Measurements from ENCODE around the gene MRPS9. TPM values are rescaled to one million over a fixed set of nuclear protein-coding genes. Genes with fewer than 3 reads are reported as not detected.

MRPS9 gene
- total RNA-seq, 2 experiments from 2014 or later: 7.3 to 9.2 TPM

DNA sequence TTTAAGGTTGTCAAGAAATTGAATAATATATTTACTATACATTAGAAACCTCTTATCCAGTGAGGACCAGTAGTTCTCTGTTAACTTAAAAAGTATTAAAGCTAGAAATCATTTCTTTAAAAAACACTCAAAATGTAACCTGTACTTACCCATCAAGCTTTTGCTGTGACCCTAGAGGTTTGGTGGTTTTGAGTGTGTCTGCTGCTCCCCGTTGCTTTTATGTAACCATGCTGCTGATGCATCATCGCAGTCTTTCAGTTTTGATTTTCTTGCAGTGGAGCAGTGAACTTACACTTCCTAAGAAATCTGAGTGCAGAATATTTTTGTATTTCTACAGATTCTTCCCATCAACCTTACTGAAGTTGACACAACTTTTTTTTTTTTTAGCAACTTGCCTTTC, 34.2 kb downstream of the MRPS9 start:
- peaks cover 21% of the 10 kb centered on the region for H3K4me1 Mint-ChIP-seq (ENCODE audit: low read depth)
- CTCF ChIA-PET: interaction anchor here (1.4 kb wide), 1 partner anchor 39 kb away, joined by 4 read pairs; no protein-coding TSS in a partner anchor
- no peaks in the 10 kb centered on the region for H3K4me1 ChIP-seq (ENCODE audit: insufficient read depth, low read length)
- ATAC-seq (ENCODE audit: poor library complexity) (no peak), DNase-seq (peak in 1 of 14 experiments; percentile 53)
- H3K27ac ChIP-seq (ENCODE audit: low read depth in 1 of 2, low read length in 2 of 2): no peak overlapping the region
- intact Hi-C loops (cut with DNase I, micrococcal nuclease): no loop called here
- no peak overlapping the region for H3K4me3 ChIP-seq (ENCODE audit: low read length)
- H3K27me3 ChIP-seq (ENCODE audit: control insufficient read depth in 1 of 2, insufficient read depth in 2 of 2, low read length in 2 of 2): no peaks in the 10 kb centered on the region
- TF ChIP-seq CTCF (IDR thresholded peaks at IDR 0.05): no peak
- no peak overlapping the region for H3K27ac Mint-ChIP-seq
- peaks cover 21% of the 10 kb centered on the region for H3K36me3 ChIP-seq (ENCODE audit: insufficient read depth, low read length)
- POLR2A ChIA-PET: no interaction called here
- H3K27me3 Mint-ChIP-seq: no peaks in the 10 kb centered on the region
- H3K9me3 ChIP-seq (ENCODE audit: control insufficient read depth in 1 of 2, insufficient read depth in 1 of 2, low read length in 2 of 2): no peaks in the 10 kb centered on the region
- H3K36me3 Mint-ChIP-seq (ENCODE audit: low read depth): peaks cover 82% of the 10 kb centered on the region
- H3K9me3 Mint-ChIP-seq: no peaks in the 10 kb centered on the region
- H3K4me3 Mint-ChIP-seq: no peak overlapping the region

DNA sequence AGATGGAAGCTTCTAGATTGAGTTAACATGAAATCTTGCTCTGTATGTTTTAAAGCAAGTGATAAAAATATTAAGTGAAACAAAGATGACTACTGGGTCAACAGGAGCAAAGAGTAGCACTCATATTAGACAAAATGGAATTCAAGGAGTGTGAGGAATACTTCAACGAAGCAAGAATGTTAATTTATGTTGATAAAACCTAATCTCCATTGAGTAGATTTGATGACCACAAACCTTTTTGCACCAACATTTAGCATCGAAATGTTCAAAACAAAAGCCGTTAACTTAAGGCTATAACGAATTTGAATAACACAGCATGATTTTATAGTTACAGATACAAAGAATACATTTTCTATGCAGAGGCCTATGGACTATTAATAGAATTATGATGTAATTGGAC, 35.7 kb downstream of the MRPS9 start:
- H3K36me3 Mint-ChIP-seq (ENCODE audit: low read depth): peaks cover 81% of the 10 kb centered on the region
- no peak for DNase-seq

GRCh38 chr2:105076121-105076520, 38.3 kb downstream of the MRPS9 start:
- no peak overlapping the region for H3K4me3 Mint-ChIP-seq
- no peaks in the 10 kb centered on the region for H3K9me3 ChIP-seq (ENCODE audit: control insufficient read depth in 1 of 2, insufficient read depth in 1 of 2, low read length in 2 of 2)
- ATAC-seq (ENCODE audit: poor library complexity): no peak
- no peaks in the 10 kb centered on the region for H3K27me3 ChIP-seq (ENCODE audit: control insufficient read depth in 1 of 2, insufficient read depth in 2 of 2, low read length in 2 of 2)
- peaks cover 17% of the 10 kb centered on the region for H3K36me3 ChIP-seq (ENCODE audit: insufficient read depth, low read length)
- ChIA-PET POLR2A (no interaction called here), CTCF (no interaction called here)
- no peak for TF ChIP-seq CTCF (IDR thresholded peaks at IDR 0.05)
- no peak for DNase-seq
- no peak overlapping the region for H3K4me3 ChIP-seq (ENCODE audit: low read length)
- H3K9me3 Mint-ChIP-seq: no peaks in the 10 kb centered on the region
- no peaks in the 10 kb centered on the region for H3K4me1 Mint-ChIP-seq (ENCODE audit: low read depth)
- H3K36me3 Mint-ChIP-seq (ENCODE audit: low read depth): peaks cover 85% of the 10 kb centered on the region
- intact Hi-C loops (cut with DNase I, micrococcal nuclease): no loop called here
- H3K27me3 Mint-ChIP-seq: no peaks in the 10 kb centered on the region
- H3K27ac Mint-ChIP-seq: no peak overlapping the region
- H3K4me1 ChIP-seq (ENCODE audit: insufficient read depth, low read length): no peaks in the 10 kb centered on the region
- no peak overlapping the region for H3K27ac ChIP-seq (ENCODE audit: low read depth in 1 of 2, low read length in 2 of 2)

More for the DNA sequence above, 35.7 kb downstream of the MRPS9 start:
- Histone ChIP-seq H3K9me3 (ENCODE audit: control insufficient read depth in 1 of 2, insufficient read depth in 1 of 2, low read length in 2 of 2) (no peaks in the 10 kb centered on the region), H3K4me3 (ENCODE audit: low read length) (no peak overlapping the region), H3K36me3 (ENCODE audit: insufficient read depth, low read length) (peaks cover 21% of the 10 kb centered on the region), H3K4me1 (ENCODE audit: insufficient read depth, low read length) (no peaks in the 10 kb centered on the region), H3K27ac (ENCODE audit: low read depth in 1 of 2, low read length in 2 of 2) (no peak overlapping the region), H3K27me3 (ENCODE audit: control insufficient read depth in 1 of 2, insufficient read depth in 2 of 2, low read length in 2 of 2) (no peaks in the 10 kb centered on the region)
- no peak for ATAC-seq (ENCODE audit: poor library complexity)
- no peaks in the 10 kb centered on the region for H3K9me3 Mint-ChIP-seq
- no peaks in the 10 kb centered on the region for H3K27me3 Mint-ChIP-seq
- no peak for TF ChIP-seq CTCF (IDR thresholded peaks at IDR 0.05)
- no peak overlapping the region for H3K27ac Mint-ChIP-seq
- CTCF ChIA-PET: no interaction called here
- POLR2A ChIA-PET: no interaction called here
- no peak overlapping the region for H3K4me3 Mint-ChIP-seq
- peaks cover 14% of the 10 kb centered on the region for H3K4me1 Mint-ChIP-seq (ENCODE audit: low read depth)
- intact Hi-C loops (cut with DNase I, micrococcal nuclease): no loop called here

Data from CD4-positive, alpha-beta T cell (primary cell).